GM18868 (cell line): Measurements from ENCODE around the gene EXD3.
A peak's percentile ranks its signal among the peaks of the same experiment; 100 is the strongest.

Source experiments
- ATAC-seq: cut with Tn5 transposase; IDR thresholded peaks from one replicate; pipeline ENCODE4 v1.9.1; 2021; ENCODE audit warnings: mild to moderate bottlenecking, moderate library complexity; ENCODE audit not compliant: unreplicated experiment

The EXD3 gene

DNA sequence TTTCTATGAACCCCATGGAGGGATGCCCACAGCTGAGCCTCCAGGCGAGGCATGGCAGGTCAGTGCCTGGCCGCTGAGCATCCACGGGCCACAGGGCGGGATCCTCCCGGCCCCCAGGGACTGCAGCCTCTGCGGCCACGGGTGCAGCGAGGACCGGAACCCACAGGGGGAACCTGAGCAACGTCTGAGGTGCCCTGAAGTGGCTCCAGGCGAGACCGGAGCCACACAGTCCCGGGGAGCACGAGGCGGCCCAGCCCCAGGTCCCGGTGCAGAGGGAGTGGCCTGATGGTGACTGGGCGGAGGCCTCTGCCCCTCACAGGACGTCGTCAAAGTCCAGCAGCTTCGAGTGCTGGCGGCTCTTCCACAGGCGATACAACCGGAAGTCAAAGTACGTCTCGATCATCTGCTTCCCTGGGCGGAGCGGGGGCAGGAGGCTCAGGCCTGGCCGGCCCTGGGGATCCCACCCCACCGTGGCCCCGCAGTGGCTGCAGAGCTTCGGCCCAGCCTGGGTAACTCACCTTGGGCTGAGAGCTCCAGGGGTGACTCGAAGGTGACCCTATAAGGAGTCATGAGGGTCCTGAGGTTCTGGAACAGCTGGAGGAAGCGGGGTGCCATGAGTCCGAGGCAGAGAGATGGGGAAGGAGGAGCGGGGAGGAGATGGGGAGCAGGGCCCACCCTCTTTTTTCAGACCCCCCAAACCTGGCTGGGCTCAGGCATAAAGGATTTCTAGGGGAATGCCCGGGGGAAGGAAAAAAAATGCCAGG is 26.3 kb upstream of the EXD3 start:
- ATAC-seq = no peak

DNA sequence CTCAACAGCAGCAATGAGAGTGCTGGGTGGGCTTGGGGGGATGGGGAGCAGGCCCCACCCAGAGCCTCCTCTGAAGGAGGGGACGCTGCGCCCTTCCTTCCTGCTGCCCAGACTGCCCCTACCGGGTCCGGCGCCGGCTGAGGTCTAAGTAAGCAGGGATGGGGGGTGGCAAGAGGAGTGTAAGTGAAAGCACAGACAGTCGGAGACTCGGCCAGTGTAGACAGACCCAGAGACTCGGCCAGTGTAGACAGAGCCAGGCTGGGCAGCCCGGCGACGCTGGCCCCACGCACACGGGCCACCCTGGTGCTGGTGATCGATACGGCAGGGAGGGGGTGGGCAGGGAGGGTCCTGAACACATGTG is 25.6 kb upstream of the EXD3 start:
- ATAC-seq = no peak

DNA sequence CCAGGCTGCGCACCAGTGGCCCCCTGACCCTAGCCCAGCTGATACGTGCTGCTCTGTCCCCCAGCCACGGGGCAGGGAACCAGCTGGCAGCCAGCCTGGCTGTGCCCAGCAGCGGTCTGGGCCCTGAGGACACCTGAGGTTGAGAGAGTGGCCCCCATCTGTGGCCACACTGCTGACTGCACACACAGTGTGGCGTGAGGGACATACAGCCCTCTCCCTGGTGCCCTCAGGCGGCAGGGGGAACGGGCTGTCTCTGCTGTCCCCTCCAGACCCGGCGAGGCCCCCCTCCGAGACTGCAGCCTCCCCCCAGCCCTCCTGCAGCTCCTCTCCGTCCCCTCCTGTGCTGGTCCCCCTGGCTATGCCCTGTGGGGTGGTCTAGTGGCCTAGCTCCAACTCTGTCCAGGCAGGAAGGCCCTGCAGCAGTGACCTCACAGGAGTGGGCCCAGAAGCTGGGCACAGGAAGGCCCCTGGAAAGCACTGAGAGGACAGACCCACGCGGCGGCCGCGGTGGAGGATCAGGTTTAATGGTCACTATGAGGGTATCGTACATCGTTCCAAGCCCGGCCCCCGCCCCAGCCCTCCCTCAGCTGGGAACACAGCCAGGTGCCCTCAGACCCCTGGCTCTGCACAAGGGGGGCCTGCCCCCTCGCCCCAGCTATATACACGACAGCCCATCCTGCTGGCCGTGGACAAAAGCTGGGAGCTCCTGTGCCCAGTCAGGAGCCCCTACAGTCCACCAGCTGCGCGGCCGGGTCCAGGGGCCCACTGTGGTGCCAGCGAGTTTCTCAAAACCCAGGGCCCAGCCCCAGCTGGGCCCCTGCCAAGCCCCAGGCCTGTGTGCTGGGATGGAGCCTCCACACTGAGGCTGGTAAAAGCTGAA is 25.0 kb upstream of the EXD3 start:
- no peak for ATAC-seq

DNA sequence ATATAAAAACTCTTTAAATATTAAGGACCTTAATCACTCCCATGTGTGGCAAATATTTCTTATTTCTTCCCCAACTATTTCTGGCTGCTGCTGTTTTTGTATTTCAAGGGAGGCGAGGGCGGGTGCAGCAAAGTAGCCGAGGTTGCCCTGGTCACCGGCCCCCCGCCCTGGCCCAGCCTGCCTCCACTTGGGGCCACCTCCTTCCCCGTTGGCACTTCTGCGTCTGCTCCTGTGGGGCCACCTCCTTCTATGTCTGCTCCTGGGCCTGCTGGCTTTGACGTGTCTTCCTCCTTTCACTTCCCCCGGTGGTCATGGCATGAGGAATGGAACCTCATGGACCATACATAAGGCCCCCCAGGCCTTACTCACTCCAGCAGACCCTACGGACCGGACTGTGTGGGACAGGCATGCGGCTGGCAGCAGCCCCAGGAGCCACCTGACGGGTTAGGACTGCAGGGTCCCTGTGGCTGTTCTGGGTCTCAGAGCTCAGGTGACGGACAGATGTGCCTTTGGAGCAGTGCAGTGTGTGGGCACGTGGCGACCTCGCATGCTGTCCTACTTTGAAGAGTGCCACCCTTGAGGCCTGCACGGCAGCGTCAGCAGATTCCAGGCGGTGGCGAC is 24.0 kb upstream of the EXD3 start:
- ATAC-seq = no peak

DNA sequence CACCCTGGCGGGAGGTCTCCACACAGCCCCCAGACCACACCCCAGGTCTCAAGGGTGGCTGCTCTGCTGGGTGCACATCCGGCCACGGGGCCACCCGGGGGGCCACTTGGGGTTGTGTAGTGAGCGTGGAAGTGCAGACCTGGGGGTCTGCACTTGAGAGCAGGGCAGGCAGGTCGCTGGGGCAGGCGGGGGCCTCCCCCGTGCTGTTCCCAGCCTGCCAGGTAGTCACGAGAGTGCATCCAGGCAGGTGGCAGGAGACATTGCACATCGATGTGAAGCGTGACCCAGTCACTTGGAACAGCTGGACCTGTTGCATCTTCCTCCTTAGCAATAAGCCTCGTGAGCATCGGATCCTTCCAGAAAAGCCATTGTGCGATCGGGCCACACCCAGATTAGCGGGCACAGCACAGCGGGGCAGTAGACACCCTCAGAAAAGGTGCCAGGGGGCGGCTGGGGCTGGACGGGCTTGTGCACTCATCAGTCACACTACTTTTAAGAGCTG is 23.0 kb upstream of the EXD3 start:
- ATAC-seq = no peak

DNA sequence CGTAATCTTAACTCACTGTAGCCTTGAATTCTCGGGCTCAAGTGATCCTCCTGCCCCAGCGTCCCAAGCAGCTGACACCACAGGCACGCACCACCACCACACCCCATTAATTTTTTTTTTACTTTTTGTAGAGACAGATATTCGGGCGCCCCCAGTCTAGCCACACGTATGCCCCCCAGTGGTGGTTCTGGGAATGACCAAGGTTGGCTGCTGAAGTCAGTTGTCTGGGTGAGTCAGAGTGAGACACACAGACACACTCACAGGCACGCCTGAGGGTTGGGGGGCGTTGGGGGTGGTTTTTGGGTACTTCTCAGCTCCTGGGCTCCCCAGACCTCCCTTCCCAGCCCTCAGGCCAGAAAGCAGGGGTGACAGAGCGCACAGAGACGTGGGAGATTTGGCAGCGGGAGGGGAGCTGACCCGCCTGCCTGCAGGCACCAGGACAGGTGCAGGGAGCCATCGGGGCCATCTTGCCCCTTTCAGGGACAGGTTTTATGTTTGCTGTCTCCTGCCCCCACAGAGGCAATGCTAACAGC is 22.4 kb upstream of the EXD3 start:
- ATAC-seq = peak; percentile 50

DNA sequence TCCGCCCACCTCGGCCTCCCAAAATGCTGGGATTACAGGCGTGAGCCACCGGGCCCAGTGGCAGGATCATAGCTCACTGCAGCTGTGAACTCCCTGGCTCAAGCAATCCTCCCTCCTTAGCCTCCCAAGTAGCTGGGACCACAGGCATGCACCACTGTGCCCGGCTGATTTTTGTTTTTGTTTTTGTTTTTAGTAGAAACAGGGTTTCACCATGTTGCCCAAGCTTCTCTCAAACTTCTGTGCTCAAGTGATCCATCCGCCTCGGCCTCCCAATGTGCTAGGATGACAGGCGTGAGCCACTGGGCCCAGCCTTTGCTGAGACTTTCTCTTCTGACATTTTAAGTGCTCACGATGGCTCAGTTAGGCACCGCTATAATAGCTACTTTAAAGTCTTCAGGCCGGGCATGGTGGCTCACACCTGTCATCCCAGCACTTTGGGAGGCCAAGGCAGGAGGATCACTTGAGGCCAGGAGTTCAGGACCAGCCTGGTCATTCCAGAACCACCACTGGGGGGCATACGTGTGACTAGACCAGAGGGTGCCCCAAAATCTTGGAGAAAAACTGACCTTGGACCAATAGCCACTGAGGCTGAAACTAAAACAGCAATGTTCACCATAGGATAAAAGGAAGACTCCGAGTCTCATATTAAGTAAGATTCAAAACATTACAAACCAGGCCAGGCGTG is 21.3 kb upstream of the EXD3 start:
- ATAC-seq = no peak

DNA sequence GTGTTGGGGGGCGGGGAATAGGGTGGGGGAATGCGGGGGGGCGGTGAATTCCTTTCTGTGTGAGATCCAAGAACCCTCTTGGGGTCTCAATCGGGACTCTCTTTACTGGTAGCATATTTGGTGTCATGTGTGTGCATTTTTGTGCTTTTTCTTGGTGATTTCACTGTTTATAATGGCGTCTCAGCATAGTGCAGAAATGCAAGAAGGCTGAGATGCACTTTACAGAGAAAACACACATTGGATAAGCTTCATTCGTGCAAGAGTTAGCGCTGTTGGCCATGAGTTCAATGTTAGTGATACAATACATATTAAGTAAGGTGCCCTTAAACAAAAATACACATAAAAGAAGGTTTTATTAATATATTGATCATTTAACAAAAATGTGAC is 19.0 kb upstream of the EXD3 start:
- no peak for ATAC-seq

DNA sequence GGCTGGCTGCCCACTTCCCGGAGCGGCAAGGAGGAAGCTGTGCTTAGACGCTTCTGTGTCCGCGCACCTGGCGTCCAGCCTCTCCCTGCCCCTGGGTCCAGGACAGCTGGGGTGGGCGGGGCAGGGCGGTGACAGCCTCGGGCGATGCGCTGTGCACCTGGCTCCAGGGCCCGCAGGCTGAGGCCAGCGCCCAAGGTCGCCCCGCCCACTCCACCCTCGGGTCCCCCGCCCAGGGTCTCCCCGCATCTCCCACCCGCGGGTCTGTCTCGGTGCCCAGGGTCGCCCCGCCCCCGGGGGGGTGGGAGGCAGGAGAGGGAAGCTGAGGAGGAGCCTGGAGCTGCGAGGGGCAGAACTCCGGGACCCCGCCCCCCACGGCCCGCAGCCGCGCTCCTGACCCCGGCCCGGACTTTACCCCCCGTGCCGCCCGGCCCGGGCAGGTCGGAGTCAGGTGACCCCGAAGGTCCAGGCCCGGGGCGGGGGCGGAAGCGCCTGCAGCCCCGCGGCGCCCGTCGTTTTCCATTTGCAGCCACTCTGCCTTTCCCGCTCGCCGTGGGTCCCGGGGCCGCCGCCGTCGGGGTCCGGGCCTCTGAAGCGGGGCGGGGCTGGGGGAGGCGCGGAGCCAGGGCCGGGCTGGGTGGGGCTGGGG is 18.4 kb upstream of the EXD3 start, which contains the start of gene ENTPD8:
Gene ENTPD8, minus strand, starts transcription at position 69 of the 646 bp plus-strand sequence. CDS start 3,072 bp downstream, outside the sequence.
- ATAC-seq = no peak

DNA sequence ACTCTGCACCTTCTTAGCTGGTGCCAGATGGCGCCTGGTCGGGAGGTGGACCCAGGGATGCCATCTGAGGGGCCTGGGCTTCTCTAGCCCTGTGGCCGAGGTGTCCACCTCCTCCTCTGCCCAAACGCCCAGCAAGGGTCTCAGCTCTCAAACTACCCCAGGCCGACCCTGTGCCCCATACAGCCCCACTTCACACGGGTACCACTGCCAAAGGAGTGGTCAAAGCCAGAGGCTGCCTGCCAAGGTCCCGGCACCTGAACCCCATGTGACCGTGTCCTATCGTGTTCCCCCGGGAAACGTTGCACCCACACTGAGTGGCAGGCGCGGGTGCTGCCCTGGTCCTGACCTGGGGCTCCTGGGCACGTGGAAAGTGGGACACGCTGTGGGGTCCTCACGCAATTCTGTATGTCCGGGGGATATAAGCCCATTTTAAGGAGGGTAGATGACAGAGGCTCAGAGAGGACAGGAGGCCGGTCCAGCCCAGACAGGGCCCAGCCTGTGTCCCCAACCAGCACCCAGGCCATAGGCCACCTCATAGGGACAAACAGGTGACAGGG is 16.3 kb upstream of the EXD3 start:
- no peak for ATAC-seq

DNA sequence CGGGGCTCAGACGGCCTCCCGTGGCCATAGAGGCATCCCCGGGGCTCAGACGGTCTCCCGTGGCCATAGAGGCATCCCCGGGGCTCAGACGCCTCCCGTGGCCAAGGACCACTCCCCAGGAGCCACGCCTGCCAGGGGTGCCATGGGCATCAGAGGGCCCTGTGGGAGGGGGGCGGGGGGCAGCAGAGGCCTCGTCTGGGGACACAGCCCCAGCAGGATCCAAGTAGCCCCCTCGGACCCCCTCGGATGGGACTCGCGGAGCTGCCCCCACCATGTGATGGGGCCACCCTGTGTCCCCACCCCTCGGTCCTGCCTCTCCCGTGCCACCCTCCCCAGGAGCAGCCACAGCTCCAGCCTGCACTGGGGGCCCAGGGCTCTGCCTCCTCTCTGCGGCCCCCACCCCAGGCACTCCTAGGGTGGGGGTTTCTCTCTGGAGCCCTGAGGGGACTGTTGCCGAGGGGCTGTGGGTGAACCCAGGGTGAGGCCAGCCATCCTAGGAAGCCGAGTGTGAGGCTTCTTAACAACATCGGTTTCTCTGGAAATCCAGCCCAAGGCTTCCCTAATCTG is 15.7 kb upstream of the EXD3 start:
- no peak for ATAC-seq

DNA sequence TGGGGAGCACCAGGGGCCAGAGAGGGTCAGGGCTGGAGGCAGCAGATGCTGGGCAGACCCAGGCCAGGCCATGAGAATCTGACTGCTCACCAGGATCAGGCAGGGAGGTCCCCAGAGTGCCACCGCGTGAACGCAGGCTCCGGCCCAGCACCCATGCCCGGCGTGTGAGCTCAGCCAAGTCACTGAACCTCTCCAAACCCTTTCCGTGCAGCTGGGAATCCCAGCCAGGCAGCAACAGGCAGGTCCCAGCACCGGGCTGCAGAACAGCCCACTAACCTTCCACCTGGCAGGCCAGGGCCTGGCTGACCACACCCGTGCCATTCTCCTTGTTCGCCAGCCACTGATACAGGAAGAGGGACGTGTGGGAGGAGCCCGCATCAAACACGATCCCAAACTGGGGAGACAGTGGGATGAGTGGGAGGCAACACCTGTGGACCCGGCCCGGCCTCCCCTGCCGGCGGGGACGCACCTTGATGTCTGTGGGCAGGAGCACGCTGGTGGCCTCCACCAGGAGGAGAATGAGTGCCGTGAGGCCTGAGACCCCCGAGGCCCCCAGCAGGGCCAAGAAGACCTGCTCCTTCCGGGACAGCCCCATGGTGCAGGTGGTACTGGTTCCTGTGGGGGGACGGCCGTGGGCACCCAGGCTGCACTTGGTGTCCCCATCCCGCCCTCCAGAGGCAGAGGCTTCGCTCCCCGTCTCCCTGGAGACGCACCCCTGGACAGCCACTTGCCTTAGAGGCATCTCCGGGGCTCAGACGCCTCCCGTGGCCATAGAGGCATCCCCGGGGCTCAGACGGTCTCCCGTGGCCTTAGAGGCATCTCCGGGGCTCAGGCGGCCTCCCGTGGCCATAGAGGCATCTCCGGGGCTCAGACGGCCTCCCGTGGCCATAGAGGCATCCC is 15.0 kb upstream of the EXD3 start:
- ATAC-seq = no peak

DNA sequence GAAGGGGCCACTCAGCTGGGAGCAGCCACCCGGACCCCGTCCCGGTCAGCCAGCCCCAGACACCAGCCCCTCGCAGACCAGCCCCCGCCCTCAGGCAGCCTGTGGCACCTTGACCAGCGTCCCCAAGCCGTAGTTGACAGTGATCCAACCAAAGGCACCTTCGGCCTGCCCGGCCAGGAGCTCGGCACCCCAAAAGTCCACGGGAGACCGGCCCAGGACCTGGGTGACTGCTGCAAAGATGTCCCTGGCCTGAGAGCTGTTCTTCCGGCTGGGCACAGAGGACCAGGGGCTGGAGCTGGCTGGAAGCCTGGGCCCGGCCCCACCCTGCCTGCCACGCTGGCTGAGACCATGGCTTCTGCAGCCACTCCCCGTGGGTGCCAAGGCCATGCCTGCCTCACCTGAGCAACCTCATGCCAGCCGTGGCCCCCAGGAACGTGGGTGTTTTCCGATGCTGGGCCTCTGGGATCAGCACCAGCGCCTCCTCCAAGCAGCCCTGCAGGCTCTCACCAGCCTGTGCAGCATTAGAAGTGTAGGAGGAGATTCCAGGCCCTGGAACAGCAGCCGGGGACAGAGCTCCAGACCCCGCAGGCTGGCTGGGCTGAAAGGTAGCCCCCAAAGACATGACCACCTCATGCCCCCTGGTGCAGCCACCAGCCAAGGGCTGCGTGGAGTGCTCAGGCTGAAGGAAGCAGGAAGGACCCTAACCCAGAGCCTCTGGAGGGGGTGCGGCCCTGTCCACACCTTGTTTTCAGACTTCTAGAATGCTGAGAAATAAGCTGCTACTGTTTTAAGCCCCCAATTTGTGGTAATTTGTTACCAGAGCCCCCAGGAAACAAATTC is 14.0 kb upstream of the EXD3 start:
- no peak for ATAC-seq

DNA sequence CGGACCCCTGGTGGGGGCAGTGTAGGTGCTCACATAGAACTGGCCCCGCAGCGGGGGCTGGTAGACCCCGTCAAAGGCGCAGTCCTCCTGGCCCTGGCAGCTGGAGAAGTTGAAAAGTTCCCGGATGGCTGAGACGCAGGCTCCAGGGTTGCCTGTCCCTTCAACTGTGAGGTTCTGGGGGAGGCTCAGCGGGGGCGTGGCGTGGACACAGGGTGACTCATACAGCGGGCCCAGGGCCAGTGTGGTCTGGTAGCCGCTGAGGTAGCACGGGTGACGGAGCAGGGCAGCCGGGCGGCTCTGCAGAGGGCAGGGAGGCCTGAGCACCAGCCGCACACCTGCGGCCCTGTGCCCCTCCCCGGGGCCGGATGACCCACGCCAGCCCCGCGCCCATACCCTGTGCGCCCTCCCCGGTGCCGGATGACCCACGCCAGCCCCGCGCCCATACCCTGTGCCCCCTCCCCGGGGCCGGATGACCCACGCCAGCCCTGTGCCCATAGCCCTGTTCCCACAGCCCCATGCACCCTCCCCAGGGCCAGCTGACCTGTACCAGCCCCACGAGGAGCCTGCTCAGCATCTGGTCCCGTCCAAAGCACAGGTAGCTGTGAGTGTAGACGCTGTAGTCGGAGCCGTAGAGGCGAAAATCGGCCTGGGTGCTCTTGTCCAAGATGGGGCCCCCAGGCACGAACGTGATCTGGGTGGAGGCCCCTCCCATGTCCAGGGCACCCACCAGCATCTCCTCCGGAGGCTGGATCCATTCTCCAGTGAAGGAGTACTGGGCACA is 13.2 kb upstream of the EXD3 start:
- no peak for ATAC-seq

DNA sequence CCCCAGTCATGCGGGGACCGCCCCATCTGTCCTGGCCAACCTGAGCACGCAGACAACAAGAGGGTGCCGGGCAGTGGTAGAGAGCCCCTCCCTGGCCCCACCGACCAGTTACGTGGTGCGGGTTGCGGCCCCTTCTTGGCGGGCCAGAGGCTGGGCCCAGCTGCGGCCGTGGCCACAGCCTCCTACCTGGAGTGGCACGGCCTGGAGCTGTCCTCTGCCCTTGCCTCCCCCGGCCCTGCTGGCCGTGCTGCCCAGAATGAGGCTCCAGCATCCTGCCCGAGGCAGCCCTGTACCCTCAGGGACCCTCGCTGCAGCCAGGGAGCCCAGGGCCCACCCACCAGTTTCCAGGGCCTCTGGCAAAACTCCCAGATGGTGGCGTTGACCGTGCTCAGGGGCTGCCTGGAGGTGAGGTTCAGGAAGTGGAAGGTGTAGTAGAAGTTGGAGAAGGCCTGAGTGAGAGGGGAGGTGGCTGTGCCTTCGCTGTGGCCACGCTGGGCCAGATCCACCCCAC is 12.5 kb upstream of the EXD3 start:
- no peak for ATAC-seq

DNA sequence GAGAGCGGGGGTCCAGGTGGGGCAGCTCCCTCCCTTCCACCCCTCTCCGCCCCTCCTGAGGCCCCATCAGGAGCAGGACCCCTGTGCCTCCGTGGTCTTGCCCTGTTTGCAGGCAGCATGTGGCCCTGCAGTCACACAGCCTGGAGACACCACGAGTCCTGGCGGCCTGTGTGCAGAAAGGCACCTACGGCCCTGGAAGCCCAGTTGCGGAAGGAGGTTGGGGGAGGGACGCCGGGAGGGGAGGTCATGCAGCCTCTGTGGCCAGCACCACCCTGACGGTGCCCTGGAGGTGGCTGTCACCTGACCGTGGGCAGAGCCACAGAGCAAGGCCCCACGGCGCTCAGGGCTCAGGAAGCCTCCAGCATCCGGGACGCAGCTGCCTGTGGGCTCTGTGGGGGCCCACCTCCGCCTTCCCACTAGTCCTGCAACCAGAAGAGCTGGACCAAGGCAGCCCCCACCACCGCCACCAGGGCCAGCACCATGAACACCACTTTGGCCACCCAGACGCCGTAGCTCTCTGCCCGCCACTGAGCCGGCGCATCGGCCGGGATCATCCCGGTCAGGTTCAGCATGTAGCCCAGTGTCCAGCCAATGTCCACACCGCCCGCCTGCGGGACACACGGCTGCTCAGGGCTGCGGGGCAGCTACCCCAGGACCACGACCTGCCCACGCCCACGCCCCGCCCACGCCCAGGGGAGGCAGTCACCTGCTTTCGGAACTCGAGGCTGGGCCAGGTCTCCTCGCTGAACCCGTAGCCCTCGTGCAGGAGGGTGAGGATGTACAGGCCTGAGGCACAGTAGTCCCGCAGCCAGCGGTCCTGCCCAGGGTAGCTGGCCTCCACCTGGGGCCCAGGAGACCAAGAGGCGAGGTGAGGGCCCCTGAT is 11.8 kb upstream of the EXD3 start:
- no peak for ATAC-seq
